ENCODE results near the gene SLC35F2.

SLC35F2 gene

DNA sequence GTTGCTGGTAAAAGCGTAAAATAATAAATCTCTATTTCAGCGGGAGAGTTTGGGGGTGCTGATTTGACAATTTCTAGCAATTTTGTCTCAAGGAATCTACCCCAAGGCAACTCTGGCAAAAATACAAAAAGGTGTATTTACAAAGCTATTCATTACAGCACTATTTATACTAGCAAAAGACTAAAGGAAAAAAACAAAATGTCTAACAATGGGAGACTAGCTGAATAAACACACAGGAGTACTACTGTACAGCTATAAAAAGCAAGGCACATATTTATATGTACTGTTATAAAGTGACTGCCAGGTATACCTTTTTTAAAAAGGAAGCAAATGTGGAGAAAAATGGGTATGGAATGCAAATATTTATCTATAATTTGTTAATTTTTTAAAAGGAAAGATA, 32.7 kb downstream of the SLC35F2 start:
- TF ChIP-seq TAF1 (IDR thresholded peaks at IDR 0.05; ENCODE audit: borderline replicate concordance, insufficient read depth, low read length) (no peak), SIN3A (IDR thresholded peaks at IDR 0.05; ENCODE audit: borderline replicate concordance, insufficient read depth, low read length) (no peak), FOXP2 (optimal IDR thresholded peaks at IDR 0.05; ENCODE audit: borderline replicate concordance, extremely low read depth, extremely low read length, insufficient read depth) (no peak), POLR2AphosphoS5 (IDR thresholded peaks at IDR 0.05; ENCODE audit: low read depth, low read length) (no peak)
- TF ChIP-seq, protein P1, sequence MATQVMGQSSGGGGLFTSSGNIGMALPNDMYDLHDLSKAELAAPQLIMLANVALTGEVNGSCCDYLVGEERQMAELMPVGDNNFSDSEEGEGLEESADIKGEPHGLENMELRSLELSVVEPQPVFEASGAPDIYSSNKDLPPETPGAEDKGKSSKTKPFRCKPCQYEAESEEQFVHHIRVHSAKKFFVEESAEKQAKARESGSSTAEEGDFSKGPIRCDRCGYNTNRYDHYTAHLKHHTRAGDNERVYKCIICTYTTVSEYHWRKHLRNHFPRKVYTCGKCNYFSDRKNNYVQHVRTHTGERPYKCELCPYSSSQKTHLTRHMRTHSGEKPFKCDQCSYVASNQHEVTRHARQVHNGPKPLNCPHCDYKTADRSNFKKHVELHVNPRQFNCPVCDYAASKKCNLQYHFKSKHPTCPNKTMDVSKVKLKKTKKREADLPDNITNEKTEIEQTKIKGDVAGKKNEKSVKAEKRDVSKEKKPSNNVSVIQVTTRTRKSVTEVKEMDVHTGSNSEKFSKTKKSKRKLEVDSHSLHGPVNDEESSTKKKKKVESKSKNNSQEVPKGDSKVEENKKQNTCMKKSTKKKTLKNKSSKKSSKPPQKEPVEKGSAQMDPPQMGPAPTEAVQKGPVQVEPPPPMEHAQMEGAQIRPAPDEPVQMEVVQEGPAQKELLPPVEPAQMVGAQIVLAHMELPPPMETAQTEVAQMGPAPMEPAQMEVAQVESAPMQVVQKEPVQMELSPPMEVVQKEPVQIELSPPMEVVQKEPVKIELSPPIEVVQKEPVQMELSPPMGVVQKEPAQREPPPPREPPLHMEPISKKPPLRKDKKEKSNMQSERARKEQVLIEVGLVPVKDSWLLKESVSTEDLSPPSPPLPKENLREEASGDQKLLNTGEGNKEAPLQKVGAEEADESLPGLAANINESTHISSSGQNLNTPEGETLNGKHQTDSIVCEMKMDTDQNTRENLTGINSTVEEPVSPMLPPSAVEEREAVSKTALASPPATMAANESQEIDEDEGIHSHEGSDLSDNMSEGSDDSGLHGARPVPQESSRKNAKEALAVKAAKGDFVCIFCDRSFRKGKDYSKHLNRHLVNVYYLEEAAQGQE (IDR thresholded peaks at IDR 0.05; ENCODE audit: insufficient read depth in 1 of 2, low read depth in 2 of 2, low read length in 2 of 2), result no peak

DNA sequence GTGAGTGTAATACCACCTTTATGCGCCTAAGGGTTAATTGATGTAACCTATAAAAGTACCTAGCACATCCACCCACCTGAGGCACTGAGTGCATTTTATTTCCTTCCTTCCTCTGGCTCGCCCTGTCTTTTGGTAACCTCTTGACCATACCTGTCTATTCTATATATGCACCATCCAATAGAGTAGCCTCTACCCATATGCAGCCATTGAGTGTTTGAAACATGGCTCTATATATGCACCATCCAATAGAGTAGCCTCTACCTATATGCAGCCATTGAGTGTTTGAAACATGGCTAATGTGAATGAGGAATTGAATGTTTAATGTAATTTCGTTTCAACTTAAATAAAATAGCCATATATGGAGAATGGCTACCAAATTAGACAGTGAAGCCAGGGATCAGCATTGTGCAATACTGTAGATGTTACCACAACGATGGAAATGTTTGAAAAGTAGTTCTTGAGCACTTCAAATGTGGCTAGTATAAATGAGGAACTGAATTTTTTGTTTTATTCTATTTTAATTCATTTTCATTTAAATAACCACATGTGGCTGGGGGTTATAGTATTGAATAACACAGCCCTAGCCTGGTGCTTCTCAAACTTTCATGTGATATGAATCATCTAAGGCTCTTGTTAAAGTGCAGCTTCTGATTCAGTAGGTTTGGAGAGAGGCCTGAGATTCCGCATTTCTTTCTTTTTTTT, 33.8 kb downstream of the SLC35F2 start:
- TF ChIP-seq TAF1 (IDR thresholded peaks at IDR 0.05; ENCODE audit: borderline replicate concordance, insufficient read depth, low read length), result no peak
- TF ChIP-seq, protein P1 (IDR thresholded peaks at IDR 0.05; ENCODE audit: insufficient read depth in 1 of 2, low read depth in 2 of 2, low read length in 2 of 2), result no peak

DNA sequence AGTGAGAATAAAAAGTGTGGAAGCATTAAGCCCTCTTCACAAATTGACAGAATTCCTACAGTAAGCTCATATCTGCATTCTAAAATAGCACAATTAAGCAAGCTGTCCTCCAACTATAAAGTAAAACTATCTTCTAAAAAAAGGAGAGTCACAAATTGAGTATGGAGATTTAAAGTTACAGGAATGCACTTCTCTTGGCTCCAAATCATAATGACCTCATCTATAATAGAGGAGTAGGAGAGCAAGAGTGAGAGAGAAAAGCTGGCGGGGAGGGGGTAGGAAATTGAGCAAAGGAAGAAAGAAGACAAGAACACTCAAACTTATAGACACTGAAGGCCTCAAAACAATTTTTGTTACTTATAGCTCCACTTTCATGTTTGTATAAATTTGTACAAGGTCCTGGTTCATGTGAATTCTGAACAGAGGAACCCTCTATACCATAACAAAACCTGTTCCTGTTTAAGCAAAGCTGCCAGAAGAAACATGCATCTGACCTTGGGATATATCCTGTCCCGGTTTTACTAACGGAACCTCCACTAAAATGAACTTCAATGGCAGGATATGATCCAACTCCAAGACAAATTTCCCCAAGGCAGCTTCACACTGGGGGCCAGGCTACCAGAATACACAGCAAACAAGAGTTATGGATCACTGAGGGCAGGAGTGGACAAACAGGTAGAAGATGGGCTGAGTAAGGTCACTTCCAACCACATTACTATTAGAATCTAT, 37.2 kb downstream of the SLC35F2 start:
- no peak; the same call in 1 of the 2 replicates for TF ChIP-seq POLR2AphosphoS5 (IDR thresholded peaks at IDR 0.05; ENCODE audit: low read depth, low read length)

DNA sequence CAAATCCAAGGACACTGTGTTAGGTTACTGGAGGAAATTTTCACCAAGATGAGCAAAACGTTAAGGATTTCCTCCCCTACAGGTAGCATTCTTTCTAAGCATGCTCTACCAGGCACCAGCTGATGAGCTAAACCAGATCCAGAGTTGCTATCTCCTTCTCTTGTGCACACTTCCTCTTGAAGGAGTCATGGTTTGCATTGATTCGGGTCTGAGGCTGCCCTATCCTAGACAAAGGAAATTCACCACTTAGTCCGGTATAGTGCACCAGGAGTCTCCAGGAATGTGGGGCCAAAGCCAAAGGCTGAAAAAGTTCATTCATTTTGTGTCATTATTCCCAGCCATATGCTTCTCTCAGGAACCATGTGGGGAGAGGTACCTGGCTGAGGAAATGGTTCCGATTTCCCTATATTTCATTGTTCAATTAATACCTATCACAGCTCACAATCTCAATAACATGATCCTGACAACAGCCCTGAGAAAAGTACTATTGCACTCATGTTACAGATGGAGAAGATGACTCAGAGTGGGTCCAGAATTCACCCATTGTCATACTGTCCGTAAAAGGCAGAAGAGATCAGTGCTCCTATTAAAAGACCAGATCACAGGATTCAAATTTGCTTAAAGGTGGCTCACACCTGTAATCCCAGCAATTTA, 39.1 kb downstream of the SLC35F2 start:
- TF ChIP-seq FOXP2 (optimal IDR thresholded peaks at IDR 0.05; ENCODE audit: borderline replicate concordance, extremely low read depth, extremely low read length, insufficient read depth) (no peak), SIN3A (IDR thresholded peaks at IDR 0.05; ENCODE audit: borderline replicate concordance, insufficient read depth, low read length) (no peak), TAF1 (IDR thresholded peaks at IDR 0.05; ENCODE audit: borderline replicate concordance, insufficient read depth, low read length) (no peak), POLR2AphosphoS5 (IDR thresholded peaks at IDR 0.05; ENCODE audit: low read depth, low read length) (no peak)
- TF ChIP-seq, protein P1 (IDR thresholded peaks at IDR 0.05; ENCODE audit: insufficient read depth in 1 of 2, low read depth in 2 of 2, low read length in 2 of 2), result no peak

DNA sequence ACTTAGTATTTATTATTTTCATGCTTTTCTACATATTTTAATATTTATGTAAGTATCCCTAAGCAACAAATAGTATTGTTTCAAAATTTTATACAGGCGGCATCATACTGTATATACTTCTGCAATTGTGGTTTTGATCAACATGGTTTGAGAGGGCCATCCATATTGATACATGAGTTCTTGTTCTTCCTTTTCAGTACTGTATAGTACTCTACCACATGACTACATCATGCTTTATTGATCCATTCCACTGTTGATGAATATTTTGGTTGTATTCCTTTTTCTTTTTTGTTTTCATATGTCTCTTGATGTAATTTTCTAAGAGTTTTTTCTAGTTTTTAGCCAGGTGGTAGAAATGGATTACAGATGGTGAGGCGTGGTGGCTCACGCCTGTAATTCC, 40.1 kb downstream of the SLC35F2 start:
- TF ChIP-seq TAF1 (IDR thresholded peaks at IDR 0.05; ENCODE audit: borderline replicate concordance, insufficient read depth, low read length), result no peak
- TF ChIP-seq FOXP2 (optimal IDR thresholded peaks at IDR 0.05; ENCODE audit: borderline replicate concordance, extremely low read depth, extremely low read length, insufficient read depth), result no peak
- TF ChIP-seq SIN3A (IDR thresholded peaks at IDR 0.05; ENCODE audit: borderline replicate concordance, insufficient read depth, low read length), result no peak
- TF ChIP-seq, protein P1 (IDR thresholded peaks at IDR 0.05; ENCODE audit: insufficient read depth in 1 of 2, low read depth in 2 of 2, low read length in 2 of 2), result no peak
- no peak for TF ChIP-seq POLR2AphosphoS5 (IDR thresholded peaks at IDR 0.05; ENCODE audit: low read depth, low read length)
